Omental fat pad (tissue), 4 donors: ENCODE measurements around the gene PTPA. TPM values are rescaled to one million over a fixed set of nuclear protein-coding genes. Genes with fewer than 3 reads are reported as not detected.
"Not testable (repeated sequence)": the region's sequence is repeated elsewhere in the genome, so short reads cannot be mapped to it uniquely, and the experiment has no call there.

ENCODE experiments used
- ATAC-seq: fragments of 150-250 bp; one replicate; pipeline ENCODE4 v1.9.1; 2016; ENCODE audit warnings: mild to moderate bottlenecking, moderate library complexity; ENCODE audit not compliant: low FRiP score
- DNase-seq: peaks from one replicate; pipeline ENCODE4 v3.0.0-alpha.2; 2019; ENCODE audit warnings: low spot score
- CTCF ChIP-seq, 3 donors: fragments of 450-650 bp; IDR thresholded peaks; one replicate each; pipeline ENCODE4 v1.5.1; 2016 to 2017; ENCODE audit warnings: antibody characterized with exemption in 3 of 3, mild to moderate bottlenecking in 3 of 3, moderate library complexity in 2 of 3
- total RNA-seq, 4 donors: library from RNA; depleted of rRNA; stranded (reverse); fragments of >200 nt; gene quantifications; one replicate each; pipeline ENCODE4 v1.1.0, GENCODE V29; 2016

PTPA gene
- total RNA-seq, 4 donors from 2014 or later = 37.2 to 49.5 (median 41.8) TPM

GRCh38 chr9:129108805-129109536 lies 2.2 kb upstream of the PTPA start:
- DNase-seq = no peak
- no peak for TF ChIP-seq CTCF (IDR thresholded peaks at IDR 0.05)
- ATAC-seq = no peak

GRCh38 chr9:129109537-129109903 lies 1.7 kb upstream of the PTPA start:
- DNase-seq = no peak
- ATAC-seq = no peak
- TF ChIP-seq CTCF (IDR thresholded peaks at IDR 0.05) = no peak

GRCh38 chr9:129109952-129110739 lies 1.1 kb upstream of the PTPA start:
- no peak for TF ChIP-seq CTCF (IDR thresholded peaks at IDR 0.05)
- DNase-seq (no peak), ATAC-seq (peak; percentile 30)

GRCh38 chr9:129111528-129112151 lies 425 bp downstream of the PTPA start:
- ATAC-seq (peak; percentile 1), DNase-seq (no peak)
- TF ChIP-seq CTCF (IDR thresholded peaks at IDR 0.05) = no peak

- not testable (repeated sequence) for DNase-seq, ATAC-seq
Observed at GRCh38 chr9:129112526-129112925, 1.3 kb downstream of the PTPA start.

- no peak for ATAC-seq
- no peak for TF ChIP-seq CTCF (IDR thresholded peaks at IDR 0.05)
- DNase-seq = no peak
Observed at GRCh38 chr9:129113645-129114304, 2.6 kb downstream of the PTPA start.

GRCh38 chr9:129118799-129119198 lies 7.6 kb downstream of the PTPA start:
- no peak for DNase-seq
- no peak for TF ChIP-seq CTCF (IDR thresholded peaks at IDR 0.05)
- ATAC-seq = no peak
